HUDEP-2 (cell line): ENCODE measurements around the gene FBXO34.
A peak's percentile ranks its signal among the peaks of the same experiment; 100 is the strongest.
"Not testable (repeated sequence)": the region's sequence is repeated elsewhere in the genome, so short reads cannot be mapped to it uniquely, and the experiment has no call there.

Source experiments
- DNase-seq, 76 experiments: peaks; one replicate each; lab custom pipeline; 2025; ENCODE audit not compliant: unreplicated experiment in 76 of 76; lab: John Stamatoyannopoulos, UW

The FBXO34 gene

DNA sequence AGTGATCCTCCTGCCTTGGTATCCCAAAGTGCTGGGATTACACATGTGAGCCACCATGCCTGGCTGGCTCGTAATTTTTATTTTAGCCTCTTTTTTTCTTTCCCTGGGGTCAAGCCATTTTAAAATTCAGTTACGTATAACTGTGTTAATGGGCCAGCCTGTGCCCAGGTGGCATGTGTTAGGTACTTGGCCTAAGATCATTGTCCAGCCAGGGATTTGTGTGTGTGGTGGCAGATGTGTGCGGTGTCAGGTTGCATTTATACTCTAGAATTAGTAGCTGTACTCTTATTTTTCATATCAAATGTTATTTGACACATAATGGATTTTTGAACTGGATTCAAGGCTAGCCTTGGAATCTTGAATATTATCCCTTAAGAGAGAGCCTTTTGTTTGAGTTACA, 69.3 kb downstream of the FBXO34 start:
- DNase-seq, result no peak

GRCh38 chr14:55341781-55342180, 70.6 kb downstream of the FBXO34 start:
- DNase-seq, result no peak

DNA sequence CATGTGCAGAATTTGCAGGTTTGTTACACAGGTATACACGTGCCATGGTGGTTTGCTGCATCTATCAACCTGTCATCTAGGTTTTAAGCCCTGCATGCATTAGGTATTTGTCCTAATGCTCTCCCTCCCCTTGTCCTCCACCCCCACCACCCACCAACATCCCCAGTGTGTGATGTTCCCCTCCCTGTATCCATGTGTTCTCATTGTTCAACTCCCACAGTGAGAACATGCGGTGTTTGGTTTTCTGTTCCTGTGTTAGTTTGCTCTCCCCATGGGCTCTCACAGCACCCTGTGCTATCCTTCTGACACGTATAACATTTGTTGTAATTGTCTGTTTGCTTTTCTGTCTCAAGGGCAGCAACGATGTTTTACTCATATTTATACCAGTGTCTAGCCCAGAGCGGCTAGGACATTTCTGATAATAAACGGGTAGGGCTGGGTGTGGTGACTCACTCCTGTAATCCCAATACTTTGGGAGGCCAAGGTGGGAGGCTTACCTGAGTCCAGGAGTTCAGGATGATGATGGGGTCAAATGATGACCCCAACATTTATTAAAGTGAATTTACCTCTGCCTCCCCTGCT, 73.5 kb downstream of the FBXO34 start:
- not testable (repeated sequence) for DNase-seq

DNA sequence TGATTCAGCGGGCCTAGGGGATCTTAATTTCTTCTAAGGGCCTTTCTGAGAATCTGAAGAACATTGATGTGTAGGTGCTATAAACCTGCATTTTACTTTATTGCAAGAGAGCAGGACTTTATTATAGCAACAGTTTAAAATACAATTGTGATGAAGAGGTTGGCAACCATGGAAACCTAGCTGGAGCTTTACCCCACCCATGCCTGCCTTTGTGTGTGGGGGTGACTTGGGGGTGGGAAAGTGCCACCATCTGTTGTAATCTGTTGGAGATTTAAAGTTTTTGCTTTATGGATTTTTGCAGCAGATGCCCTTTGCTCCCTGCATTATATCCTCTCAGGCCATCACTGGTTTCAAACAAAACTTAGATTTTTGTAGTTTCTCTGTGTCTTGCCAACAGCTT, 75.8 kb downstream of the FBXO34 start:
- DNase-seq, result no peak

GRCh38 chr14:55347748-55348147, 76.5 kb downstream of the FBXO34 start:
- DNase-seq, result no peak

- DNase-seq, result peak in 1 of 76 experiments; percentile 9
Measured at GRCh38 chr14:55348766-55349453, 77.7 kb downstream of the FBXO34 start.

GRCh38 chr14:55349565-55349964, 78.3 kb downstream of the FBXO34 start:
- DNase-seq, result no peak

DNA sequence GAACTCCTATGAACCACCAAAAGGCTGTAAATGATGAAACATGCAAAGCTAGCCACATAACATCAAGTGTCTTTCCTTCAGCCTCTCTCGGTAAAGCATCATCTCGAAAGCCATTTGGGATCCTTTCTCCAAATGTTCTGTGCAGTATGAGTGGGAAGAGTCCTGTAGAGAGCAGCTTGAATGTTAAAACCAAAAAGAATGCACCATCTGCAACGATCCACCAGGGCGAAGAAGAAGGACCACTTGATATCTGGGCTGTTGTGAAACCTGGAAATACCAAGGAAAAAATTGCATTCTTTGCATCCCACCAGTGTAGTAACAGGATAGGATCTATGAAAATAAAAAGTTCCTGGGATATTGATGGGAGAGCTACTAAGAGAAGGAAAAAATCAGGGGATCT, 79.2 kb downstream of the FBXO34 start:
- no peak for DNase-seq

DNA sequence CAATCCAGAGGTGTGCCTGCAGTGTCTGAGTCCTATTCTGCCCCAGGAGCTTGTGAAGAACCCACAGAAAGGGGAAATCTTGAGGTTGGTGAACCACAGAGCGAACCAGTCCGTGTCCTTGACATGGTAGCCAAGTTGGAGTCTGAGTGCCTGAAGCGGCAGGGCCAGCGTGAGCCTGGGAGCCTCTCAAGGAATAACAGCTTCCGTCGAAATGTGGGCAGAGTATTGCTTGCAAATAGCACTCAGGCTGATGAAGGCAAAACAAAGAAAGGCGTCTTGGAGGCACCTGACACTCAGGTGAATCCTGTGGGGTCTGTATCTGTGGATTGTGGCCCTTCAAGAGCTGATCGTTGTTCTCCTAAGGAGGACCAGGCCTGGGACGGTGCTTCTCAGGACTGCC, 79.9 kb downstream of the FBXO34 start:
- DNase-seq, result no peak

- DNase-seq, result no peak
Measured at GRCh38 chr14:55352201-55352600, 81.0 kb downstream of the FBXO34 start.

DNA sequence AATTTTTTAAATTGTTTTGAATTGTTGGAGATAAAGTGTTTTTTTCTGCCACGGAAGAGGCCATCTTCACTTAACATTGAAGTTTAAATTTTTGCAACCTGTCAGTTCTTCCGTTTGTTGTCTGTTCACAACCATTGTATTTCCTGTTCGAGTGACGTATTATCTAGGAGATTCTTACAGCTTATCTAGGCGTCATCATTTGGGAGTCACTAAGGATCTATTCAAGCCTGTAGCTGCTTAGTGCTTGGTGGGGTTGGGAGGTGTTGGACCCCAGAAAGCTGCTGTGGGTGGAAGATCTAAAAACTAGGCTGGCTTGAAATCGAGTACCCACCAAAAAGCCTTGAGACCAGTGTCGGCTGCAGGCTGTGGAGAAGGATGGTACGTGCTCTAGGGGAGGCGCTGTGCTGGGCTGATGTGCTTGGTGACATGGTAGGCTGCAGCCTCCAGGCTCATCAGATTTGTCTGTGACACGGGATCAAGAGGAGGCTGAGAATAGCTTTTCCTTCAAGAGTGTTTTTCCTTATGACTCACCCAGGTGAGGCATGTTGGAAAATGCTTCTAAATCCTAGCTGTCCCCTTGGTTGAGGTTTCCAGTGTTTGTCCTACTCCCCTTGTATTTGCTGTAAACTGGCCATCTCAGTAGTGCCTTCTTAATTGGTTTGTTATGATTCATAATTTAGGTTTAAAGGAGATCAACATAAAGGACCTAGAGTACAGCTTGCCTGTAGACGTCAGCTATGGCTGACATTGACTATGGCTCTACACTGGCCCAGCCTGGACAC, 82.7 kb downstream of the FBXO34 start:
- no peak for DNase-seq

GRCh38 chr14:55354500-55354899, 83.3 kb downstream of the FBXO34 start:
- DNase-seq, result peak in 54 of 76 experiments; percentile 10 to 68 (median 31)

DNA sequence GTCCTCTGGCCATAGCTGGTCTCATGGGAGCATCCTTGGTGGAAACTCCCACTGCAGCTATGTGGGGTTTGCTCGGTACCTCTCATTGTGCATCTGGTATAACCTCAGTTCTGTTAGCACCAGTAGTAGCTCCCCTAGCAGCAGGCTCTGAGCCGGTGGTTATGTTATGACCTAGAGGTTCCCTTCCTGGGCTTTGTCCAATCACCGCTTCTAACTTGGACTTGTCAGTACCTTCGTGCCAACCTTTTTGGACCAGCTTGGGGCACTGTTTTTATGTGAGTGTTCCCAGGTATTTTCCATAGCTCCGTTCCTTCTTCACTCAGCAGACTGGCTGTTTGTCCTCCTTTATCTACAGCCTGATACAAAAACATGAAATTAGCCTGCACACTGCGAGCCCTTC, 84.7 kb downstream of the FBXO34 start:
- no peak for DNase-seq

DNA sequence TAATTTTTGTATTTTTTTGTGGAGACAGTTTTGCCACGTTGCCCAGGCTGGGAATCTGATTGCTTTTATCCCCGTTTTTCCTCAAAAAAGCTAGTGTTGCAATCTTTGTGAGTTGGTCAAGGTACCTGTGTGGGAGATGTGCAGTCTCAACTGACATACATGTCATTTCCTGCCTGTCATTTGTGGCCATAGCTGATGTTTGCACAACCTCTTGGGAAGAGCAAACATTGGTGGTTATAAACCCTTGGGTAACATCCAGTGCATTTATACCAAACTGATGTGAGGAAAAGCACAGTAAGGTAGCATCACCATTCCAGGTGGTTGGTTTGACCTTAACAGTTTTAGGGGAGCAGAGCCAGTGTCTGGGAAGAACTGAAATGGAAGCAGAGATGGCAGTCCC, 85.7 kb downstream of the FBXO34 start:
- DNase-seq, result no peak

DNA sequence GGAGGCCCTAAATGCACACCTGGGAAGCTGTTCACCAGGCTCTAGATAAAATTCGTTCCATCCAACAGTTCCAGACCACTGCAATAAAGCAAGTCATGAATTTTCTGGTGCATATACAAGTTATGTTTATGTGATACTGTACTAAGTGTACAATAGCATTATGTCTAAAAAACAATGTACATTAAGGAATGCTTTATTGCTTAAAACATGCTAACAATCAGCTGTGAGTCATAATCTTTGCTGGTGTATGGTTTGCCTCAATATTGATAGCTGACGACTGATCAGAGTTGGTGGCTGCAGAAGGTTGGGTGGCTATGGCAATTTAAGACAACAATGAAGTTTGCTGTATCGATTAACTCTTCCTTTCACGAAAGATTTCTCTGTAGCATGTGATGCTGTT, 88.1 kb downstream of the FBXO34 start:
- no peak for DNase-seq

GRCh38 chr14:55361190-55361589, 90.0 kb downstream of the FBXO34 start:
- no peak for DNase-seq

DNA sequence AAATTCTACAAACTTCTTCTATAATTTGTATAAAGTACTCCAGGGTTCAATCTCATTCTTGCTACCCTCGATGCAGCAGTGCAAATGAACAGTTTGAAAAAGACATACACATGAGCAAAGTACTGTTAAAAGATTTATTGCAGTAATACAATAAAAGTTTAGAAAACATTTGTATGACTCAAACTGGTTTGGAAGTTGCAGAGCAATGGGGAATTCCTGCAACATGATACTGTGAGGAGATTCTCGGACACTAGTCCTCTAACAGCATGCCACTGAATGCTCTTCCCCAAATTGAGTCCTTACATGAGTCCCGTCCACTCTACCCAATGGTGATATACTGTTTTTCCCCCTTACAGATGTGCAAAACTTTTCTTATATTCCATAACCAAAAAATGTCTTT, 95.0 kb downstream of the FBXO34 start:
- no peak for DNase-seq

DNA sequence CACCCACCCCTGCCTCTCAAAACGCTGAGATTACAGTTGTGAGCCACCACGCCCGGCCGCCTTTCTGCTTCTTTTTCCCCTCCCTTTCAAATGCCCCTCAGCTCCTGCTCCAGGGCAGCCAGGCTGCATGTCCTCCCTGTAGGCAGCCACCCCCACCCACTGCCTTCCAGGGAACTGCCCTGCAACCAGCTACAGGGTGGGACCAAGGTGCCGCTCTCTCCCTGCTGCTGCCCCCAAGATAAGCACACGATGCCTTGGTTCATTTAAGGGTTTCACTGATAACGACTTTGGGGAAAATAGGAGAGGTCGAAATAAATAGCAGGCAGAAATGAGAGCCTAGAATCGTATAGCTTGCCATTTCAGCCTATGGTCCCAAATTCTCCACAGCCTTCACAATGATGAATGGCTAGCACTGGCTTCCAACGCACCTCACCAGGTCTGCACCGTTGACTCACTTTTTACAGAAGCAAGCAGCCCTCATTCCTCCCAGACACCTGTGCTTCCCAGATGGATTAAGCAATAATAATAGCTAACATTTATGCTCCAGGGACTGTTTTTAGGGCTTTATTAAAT, 99.7 kb downstream of the FBXO34 start:
- peak in 75 of 76 experiments; percentile 13 to 94 (median 80) for DNase-seq

GRCh38 chr14:55372423-55372822, 101.2 kb downstream of the FBXO34 start:
- DNase-seq, result peak in 1 of 76 experiments; percentile 14

- peak in 10 of 76 experiments; percentile 4 to 41 (median 19) for DNase-seq
Measured at GRCh38 chr14:55372825-55373224, 101.6 kb downstream of the FBXO34 start.
